Stimulated activated CD4-positive, alpha-beta T cell treated with anti-CD3 and anti-CD28 coated beads, Interleukin-1b, Interleukin-23, amount 100 ng/mL, for 1 hour (primary cell): ENCODE results near the gene RRAD.

ENCODE experiments used
- DNase-seq, 2 donors: peaks; one replicate each; pipeline ENCODE4 v3.0.0-alpha.2; 2020; ENCODE audit warnings: low read depth in 2 of 2

RRAD gene

GRCh38 chr16:66881014-66881417 lies 44.3 kb downstream of the RRAD start:
- no peak for DNase-seq

- DNase-seq = peak; percentile 71 to 80
Measured at GRCh38 chr16:66880288-66881013, 44.9 kb downstream of the RRAD start, which contains the start of gene PDP2. PDP2 (plus strand) TSS chr16:66880515; CDS start chr16:66884285, 3,770 bp downstream.

- no peak for DNase-seq
Measured at GRCh38 chr16:66878067-66878466, 47.3 kb downstream of the RRAD start.

GRCh38 chr16:66874079-66874775 lies 51.1 kb downstream of the RRAD start:
- DNase-seq = no peak

- DNase-seq = no peak
Measured at GRCh38 chr16:66873685-66874055, 51.7 kb downstream of the RRAD start.

GRCh38 chr16:66872943-66873684 lies 52.2 kb downstream of the RRAD start:
- peak; percentile 73 to 78 for DNase-seq

GRCh38 chr16:66872559-66872942 lies 52.8 kb downstream of the RRAD start:
- no peak for DNase-seq

GRCh38 chr16:66871840-66872239 lies 53.5 kb downstream of the RRAD start:
- DNase-seq = no peak
